GM19238 (cell line): Measurements from ENCODE around the gene TRAPPC12.

Source experiments
- DNase-seq: peaks from one replicate; pipeline ENCODE4 v3.0.0; 2011; ENCODE audit warnings: low spot score; ENCODE audit not compliant: insufficient read length

The TRAPPC12 gene

DNA sequence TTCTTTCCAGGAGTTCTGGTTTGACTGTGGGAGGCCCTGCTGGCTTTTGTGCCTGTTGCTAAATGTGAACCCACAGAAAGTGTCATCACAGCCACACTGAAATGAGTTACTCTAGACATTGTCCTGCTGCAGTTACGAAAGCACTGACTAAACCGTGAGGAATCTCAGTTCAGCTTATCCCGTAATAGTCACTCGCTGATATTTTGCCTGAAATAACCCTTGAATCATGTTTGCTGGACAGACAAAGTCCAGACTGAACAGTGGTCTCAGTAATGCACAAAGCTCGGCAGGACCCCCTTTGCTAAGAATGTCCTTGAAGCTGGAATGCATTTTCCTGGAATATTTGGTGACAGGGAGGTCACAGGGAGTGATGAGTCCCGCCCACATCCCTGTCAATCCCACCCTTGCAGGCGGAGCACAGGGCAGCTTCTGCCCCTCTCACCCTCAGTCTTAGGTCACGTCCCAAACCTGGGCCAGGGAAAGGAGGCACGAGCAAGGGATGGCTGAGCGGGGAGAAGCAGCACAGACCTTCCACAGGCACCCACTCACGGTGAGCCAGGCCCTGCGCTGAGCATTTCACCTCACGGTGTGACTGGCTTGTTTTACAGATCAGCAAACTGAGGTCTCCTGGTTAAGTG is 86.5 kb downstream of the TRAPPC12 start:
- no peak for DNase-seq

DNA sequence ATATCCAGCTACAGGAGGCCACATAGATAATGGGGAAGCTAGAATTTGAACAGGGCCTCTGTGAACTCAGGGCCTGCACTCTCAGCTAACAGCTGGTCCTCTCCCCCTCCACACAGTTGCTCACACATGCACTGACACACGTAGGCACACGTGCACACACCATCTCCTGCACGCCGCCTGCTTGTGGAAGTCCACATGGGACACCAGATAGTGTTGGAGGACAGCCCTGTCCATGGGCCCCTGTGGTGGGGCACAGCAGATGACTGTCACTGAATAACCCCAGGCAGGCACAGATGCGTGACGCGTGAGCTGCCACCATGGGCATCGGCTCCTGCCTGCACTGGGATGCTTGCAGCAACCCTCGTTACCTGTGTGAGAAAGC is 87.0 kb downstream of the TRAPPC12 start:
- DNase-seq: no peak

DNA sequence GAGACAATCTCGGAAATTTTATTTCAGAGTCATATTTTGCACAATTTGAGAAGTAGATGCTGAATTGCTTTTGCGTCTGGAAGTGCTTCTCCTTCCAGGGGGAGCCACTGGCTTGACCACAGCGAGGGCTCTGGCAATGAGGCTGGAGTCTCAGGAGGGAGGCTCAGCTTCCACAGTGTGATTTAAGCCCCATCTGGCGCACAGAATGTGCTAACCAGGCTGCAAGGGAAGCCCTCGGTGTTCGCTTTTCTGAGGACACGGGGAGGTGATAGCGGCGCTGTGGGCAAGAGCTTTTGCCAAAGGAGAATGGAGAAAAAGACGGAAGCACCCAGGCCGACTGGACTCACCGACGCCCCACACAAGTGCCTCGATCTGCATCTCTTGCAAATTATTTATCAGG is 87.5 kb downstream of the TRAPPC12 start:
- no peak for DNase-seq

DNA sequence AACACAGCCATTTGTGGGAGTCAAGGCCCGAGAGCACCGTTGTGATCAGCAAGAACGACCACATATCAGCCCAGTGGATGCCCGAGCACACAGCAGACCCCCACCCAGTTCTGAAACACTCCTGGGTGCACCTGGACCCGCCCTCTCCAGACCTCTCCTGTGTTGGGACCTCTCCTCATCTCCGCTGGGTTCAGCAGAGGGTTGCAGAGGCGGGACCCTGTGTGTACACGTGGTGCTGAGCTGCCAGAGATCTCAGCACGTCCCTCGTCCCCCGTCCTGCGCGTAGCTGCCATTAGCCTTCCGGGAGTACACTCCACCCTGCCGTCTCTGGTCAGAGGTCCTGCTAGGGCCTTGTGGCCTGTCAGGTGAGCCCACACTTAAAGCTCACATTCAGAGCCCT is 88.2 kb downstream of the TRAPPC12 start:
- no peak for DNase-seq

DNA sequence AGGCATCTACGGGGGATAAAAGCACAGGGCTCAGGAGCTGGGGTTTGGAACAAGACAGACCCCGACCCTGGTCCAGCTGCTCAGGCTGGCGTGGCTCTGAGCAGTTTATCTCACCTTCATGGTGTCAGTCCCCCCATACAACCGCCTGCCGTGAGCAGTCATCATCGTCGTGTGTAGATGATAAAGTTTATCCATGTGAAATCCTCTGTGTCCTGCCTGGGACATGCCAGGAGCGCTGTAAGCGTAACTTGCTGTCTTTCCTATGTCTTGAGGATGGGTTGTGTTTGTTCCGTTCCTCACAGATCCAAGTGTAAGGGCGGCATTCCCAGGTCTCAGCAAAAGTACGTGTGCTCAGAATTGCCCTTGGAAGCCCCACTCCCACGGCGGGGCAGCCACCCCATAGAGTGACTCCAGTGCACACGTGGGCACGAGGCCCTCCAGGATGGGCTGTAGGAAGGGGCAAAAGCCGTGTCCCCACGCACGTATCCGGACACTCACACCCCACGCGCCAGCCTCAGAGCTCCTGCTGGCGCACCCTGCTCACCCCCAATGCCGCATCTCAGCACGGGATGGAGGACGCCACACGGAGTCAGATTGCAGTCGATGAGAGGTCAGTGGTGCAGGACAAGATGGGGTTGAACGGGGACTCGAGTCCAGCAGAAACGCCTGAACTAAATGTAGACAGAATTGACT is 88.9 kb downstream of the TRAPPC12 start:
- DNase-seq: no peak

DNA sequence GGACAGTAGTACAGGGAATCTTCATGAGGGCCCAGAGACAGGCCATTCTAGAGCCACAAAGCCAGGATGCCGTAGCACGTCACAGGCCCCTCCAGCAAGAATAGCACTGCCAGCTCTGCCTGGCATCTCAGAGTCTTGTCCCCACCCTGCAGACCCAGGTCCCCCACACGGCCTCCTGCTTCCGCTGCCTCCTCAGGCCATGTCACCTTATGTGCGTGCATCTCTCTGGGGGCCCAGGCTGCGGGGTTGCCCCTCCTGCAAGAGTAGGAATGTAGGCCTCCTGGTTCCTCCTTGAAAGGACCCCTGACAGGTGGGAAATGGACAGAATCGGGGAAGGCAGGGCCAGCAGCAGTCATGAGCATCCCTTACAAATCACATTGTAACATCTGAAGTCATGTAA is 90.0 kb downstream of the TRAPPC12 start:
- DNase-seq: no peak

DNA sequence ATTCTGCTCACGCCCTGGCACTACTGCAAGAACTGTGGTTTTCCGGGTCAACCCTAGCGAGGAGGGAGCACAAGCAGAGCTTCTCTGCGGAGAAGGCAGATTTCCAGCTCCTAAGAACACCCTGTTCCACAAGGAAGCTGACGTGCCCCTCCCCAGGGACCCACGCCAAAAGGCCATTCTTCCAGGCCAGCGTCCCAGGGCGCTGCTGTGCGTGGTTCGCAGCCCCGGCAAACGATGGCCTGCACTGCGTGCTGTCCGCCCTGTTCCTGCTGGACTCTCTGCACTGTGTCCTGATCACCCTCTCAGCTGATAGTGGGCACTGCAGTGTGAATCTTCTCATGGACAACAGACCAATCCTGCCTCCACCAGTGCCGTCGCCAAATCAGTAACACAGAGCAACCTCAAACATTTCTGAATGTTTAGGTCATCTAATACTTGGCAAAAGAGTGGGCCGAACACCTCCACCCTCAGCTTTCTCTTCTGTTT is 90.7 kb downstream of the TRAPPC12 start:
- no peak for DNase-seq

DNA sequence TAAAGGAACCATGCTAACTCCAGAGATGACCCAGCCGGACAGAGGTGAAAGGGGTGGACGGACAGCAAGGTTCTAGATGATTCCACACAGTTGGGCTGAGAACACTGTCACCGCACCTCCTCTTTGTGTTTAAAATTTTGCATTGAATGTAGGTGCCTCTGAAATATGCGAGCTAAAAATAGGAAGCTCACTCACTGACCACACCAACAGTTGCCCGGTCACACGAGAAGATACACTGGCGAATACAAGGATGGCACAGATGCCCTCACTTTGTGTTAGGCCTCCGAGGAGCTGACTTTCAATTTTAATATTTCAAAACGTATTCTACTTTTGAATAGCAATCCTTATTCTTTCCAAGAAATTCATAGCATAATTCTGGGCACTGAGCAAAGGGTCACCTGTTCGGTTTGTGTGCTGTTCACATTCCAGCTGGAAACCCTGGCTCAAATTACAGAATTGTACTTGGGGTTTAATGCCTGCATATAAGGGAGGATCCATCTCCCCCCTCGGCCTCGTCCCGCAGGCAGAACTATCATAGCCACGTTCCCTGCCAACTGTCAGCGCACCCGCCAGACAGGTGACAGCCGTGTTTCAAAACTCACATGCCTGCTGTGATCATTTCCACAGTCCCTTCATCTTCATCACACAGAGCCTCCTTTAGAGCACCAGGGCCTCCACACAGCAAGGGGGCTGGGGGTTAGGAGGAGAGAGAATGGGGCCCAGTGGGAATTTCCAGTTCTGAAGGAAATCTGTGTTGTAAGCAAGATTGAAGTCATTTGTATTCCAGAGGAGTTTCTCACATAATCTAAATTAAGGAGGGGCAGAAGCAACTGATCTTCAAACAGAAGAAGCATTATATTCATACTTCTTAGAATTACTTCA is 91.6 kb downstream of the TRAPPC12 start:
- DNase-seq: no peak

DNA sequence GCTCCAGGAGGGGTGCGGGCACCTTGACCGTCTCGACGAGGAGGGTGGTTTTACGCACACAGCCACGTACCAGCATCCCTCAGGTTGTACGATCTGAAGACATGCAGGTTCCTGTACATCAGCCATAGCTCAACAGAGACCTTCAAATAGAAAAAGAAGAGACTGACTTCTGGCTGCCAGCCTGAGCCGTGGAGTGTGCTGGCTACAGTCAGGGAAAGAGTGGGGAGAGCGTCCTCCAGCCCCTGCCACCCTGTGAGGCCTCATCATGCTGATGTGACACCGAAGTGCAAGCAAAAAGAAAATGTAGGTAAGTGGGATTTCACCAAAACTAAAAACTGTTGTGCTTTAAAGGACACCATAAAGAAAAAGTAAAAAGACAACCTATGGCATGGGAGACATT is 92.8 kb downstream of the TRAPPC12 start:
- DNase-seq: no peak

DNA sequence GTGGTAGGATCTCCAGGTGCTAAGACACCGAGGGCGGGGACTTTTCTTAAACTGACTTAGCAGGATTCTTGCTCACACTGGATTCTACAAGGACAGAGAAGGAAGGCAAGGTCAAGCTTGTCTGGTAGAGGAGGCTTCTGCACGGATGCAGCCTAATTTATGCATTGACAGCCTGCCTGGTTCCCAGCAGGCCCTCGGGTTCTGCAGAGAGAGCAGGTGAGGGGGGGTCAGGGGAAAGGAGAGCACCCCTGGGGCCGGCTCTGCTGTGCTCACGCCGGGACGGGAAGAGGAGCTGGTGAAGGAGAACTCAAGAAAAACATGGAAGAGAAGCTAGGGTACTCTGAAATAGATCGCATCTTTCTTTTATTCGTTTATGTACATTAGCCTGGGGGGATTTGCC is 93.5 kb downstream of the TRAPPC12 start:
- DNase-seq: no peak

DNA sequence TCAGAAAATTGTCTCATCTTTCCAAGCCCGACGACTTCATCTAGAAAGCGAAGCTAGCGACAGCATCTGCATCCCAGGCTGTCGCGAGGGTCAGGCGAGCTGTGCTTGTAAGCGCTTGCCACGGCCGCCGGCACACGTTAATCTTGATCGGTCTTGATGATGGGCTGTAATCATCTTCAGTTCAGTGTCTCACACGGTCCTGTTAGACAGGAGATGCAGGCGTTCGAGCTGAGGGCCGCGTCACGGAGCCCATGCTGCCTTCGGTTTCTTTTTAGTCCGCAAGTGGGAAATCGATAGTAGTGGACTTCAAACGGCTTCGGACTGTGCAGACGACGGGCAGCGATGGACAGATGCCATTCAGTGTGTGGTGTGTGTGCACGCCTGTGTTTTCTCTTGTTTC is 96.3 kb downstream of the TRAPPC12 start:
- no peak for DNase-seq

DNA sequence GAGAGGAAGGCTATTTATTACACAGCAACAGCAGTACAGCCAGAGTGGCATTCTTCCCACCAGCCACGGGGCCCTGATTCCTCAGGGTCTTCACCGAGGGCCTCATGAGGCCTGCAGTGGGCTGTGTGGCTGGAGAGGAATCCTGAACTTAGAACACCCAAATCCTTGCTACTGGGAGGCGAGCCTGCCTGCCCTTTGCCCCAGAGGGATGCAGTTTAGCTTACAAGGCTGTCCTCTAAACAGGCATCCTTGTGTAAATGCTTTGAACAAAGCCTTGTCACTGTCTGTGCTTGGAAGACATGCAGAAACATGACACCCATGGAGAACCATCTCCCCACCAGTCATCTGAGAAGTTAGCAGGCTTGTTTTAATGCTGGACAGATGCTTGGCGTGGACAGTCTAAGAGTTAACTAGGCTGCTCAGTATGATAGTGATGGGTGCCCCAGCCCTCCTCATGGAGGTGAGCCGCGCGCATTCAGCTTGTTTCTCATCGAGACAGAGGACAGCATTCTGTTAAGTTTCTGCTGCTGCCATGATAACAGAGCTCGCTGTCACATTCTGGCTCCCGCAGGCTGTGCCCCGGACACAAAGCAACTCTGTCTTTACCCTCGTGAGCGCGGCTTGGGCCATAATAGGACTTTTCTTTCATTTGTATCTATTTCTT is 97.0 kb downstream of the TRAPPC12 start:
- DNase-seq: no peak

DNA sequence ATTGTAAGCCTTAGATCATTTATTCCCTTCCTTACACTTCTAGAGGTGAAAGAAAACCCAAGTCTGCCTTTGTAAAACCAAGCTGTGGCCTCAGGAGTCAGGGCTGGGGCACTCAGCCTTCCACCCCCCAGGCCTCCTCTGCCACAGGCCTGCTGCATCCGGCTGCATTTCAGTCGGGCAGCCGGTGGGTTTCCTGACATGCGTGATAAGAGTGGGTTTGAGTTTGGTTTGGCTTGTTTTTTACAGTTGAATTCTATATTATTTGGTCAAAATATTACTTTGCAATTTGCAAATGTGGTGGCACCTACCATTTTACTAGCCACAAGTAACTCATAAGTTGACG is 97.5 kb downstream of the TRAPPC12 start:
- DNase-seq: no peak

DNA sequence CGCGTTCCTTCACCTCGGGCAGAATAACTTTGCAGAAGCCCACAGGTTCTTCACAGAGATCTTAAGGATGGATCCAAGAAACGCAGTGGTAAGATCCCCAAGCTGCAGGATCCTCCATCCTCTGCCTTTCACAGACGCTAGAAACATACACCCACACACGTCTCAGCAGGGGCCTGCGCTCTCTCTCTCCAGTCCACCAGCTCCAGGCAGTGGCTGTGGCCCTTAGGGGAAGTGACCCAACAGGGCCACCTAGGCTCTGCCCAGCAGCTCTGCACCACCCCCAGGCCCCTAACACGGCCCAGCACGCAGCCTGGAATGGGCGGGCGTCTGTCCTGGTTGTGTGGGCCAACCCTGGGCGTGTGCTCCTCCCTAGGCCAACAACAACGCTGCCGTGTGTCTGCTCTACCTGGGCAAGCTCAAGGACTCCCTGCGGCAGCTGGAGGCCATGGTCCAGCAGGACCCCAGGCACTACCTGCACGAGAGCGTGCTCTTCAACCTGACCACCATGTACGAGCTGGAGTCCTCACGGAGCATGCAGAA is 99.4 kb downstream of the TRAPPC12 start:
- DNase-seq: no peak

DNA sequence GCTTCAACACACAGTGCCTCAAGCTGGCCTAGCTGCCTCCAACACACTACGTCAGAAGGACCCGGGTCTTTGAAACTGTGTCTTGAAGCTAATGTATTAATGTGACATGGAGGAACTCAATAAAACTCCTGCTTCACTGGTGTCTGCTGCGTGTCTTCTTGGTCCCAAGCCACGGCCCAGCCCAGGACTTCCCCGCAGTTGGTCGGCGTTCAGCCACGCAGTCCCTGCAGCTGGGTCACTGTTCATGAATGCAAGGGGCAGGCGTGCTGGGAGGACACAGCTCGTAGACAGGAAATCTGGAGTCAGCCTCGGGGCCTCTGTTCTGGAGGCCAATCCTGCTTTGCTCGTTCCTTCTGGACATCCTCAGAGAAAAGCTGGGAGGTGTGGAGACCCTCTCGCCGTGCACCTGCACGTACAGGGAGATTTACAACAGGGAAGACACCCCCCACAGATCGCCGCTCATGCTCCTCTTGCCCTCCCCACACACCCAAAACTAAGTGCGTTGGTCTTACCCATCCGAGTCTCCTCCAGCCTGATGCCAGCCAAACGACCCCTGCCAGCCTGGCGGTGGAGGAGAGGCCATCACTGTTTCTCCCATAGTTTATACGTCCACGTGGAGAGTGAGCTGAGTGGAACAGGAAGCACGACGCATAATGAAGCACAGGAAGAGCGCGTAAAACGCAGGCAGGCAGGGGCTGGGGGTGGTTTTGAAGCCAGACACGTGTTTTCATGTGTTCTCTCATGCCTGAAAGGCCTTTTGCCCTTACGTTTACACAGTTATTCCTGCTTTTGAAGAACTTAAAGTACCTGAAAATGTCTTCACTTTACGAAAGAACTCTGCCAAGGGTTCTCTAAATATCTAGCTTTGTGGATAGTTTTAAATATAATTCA is 100.2 kb downstream of the TRAPPC12 start:
- no peak for DNase-seq

DNA sequence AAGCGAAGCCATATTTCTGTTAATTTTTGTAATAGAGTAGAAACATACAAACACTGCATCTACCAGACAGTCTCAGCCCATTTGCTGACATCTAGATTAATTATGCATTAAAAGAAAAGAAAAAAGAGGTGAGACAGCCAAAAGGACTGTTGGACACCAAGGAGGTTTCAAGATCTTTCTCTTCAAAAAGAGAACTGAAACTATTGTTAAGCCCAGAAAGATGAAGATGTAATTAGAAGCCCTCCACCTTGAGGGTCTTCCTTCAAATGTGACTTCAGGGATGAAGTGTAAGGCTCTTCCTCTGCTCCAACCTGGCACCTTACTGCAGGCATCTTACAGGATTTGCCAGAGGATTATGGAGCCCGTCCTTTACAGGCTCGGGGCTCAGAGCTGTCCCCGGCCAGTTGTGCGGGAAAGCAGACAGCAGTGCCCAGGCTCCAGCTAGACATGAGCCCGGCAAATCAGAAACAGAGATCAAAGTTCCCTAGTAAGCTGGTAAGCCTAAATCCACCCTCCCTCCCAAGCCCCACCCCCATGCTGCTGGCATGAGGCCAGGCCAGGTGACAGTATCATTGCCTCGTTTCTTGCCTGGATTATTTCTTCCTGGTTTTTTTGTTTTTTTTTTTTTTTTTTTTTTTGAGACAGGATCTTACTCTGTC is 101.0 kb downstream of the TRAPPC12 start:
- DNase-seq: no peak

DNA sequence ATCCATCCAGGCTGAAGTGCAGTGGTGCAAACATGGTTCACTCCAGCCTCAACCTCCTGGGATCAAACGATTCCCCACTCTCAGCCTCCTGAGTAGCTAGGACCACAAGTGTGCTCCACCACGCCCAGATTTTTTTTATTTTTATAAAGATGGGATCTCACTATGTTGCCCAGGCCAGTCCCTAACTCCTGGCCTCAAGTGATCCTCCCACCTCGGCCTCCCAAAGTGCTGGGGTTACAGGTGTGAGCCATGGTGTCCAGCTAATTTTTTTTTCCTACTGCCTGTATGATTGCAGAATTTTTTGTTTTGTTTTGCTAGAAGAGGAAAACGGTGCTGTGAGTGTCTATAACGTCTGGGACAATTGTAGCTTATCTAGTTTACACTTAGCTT is 101.5 kb downstream of the TRAPPC12 start:
- no peak for DNase-seq

DNA sequence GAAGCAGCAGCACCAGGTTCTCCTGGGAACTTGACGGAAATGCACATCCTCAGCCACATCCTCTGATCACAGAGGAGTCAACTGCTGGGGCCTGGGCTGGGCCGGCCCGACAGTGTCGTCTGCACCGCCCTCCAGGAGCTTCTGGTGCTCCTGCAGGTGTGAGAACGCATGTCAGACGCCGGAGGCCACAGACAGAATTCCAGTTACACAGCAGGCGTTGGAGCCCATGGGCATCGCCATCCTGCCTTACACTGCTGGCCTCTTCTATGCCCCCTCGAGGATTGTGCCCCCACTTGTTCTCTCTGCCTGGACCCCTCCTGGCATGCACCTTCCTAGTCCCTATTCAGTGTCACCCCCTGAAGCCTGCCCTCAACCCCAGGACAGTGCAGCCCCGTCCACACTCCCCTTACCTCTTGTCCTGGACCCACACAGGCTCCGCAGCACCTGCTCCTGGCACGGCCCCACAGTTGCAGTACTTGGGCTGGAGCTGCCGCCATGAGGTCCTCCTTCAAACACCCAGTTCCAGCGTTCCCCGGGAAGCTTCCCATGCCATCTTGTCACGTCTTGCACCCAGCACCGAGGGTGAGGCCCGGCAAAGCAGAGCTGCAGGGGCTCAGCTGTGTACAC is 102.4 kb downstream of the TRAPPC12 start:
- DNase-seq: no peak

DNA sequence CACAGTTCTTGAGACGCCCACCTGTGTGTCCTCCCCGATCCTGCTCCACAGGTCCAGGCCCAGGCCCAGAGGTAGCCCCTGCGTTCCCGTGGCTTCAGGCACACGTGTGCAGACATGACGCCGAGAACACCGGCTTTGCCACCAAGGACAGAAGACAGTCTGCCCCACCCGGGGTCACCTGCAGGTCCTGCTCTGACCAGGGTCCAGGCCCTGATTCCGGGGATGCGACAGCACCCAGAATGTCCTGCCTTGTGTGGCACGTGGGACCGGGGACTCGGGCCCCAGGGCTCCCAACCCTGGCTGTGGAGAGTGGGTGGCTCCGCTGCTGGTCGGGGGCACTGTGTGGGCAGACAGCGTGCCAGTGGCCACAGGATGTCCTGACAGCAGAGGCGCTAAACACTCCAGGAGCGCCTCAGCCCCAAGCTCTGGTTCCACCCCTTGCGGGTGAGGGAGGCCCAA is 102.9 kb downstream of the TRAPPC12 start:
- DNase-seq: no peak
